Smooth muscle cell (in vitro differentiated cells): ENCODE data around the gene KMT2E. TPM values are rescaled to one million over a fixed set of nuclear protein-coding genes. Genes with fewer than 3 reads are reported as not detected.

ENCODE experiments used
- DNase-seq: peaks from one replicate; lab custom pipeline; 2025; ENCODE audit not compliant: unreplicated experiment; lab: John Stamatoyannopoulos, UW
- H2AFZ ChIP-seq: fragments of 200-600 bp; sonication (generic); 2 replicates; pipeline ENCODE4 v1.6.0; 2016; ENCODE audit warnings: antibody characterized with exemption, low read depth, mild to moderate bottlenecking
- H3F3A ChIP-seq: fragments of 200-600 bp; sonication (generic); 2 replicates; pipeline ENCODE4 v1.6.0; 2017; ENCODE audit warnings: antibody characterized with exemption, low read depth
- H3K27ac ChIP-seq: fragments of 200-600 bp; sonication (generic); 2 replicates; pipeline ENCODE4 v1.5.1; 2016; ENCODE audit warnings: low read depth, mild to moderate bottlenecking
- H3K27me3 ChIP-seq: fragments of 200-600 bp; sonication (generic); 2 replicates; pipeline ENCODE4 v1.6.1; 2016; ENCODE audit warnings: low read depth, mild to moderate bottlenecking
- H3K36me3 ChIP-seq: fragments of 200-600 bp; sonication (generic); 2 replicates; pipeline ENCODE4 v1.5.1; 2016; ENCODE audit warnings: low read depth
- H3K4me1 ChIP-seq: fragments of 200-600 bp; sonication (generic); 2 replicates; pipeline ENCODE4 v1.5.1; 2016; ENCODE audit warnings: low read depth
- H3K4me2 ChIP-seq: fragments of 200-600 bp; sonication (generic); 2 replicates; pipeline ENCODE4 v1.6.0; 2016; ENCODE audit warnings: mild to moderate bottlenecking
- H3K4me3 ChIP-seq: fragments of 200-600 bp; sonication (generic); 2 replicates; pipeline ENCODE4 v1.5.1; 2016; ENCODE audit warnings: mild to moderate bottlenecking
- H3K79me2 ChIP-seq: fragments of 200-600 bp; sonication (generic); 2 replicates; pipeline ENCODE4 v1.6.0; 2016; ENCODE audit warnings: low read depth, mild to moderate bottlenecking
- H3K9ac ChIP-seq: fragments of 200-600 bp; sonication (generic); 2 replicates; pipeline ENCODE4 v1.6.0; 2016; ENCODE audit warnings: low read depth
- H3K9me3 ChIP-seq: fragments of 200-600 bp; sonication (generic); replicated peaks from 2 replicates; pipeline ENCODE4 v1.5.1; 2016; ENCODE audit warnings: low read depth
- H4K20me1 ChIP-seq: fragments of 200-600 bp; sonication (generic); 2 replicates; pipeline ENCODE4 v1.6.0; 2016; ENCODE audit warnings: low read depth
- CTCF ChIP-seq: fragments of 200-600 bp; sonication (generic); IDR thresholded peaks from 2 replicates; pipeline ENCODE4 v1.5.1; 2017; ENCODE audit warnings: borderline replicate concordance, mild to moderate bottlenecking, antibody characterized with exemption; ENCODE audit not compliant: insufficient read depth, poor library complexity, severe bottlenecking
- WGBS: methylation state at CpG from one replicate; pipeline ENCODE4 v1.1.7; 2016; ENCODE audit warnings: low lambda C conversion rate; 5-methylcytosine and 5-hydroxymethylcytosine counted together
- polyA plus RNA-seq: library from polyadenylated mRNA; unstranded; fragments of >200 nt; fragmentation: Nextera tagmentation; extraction: Ambion mirVana; gene quantifications from 2 replicates; pipeline ENCODE4 v1.2.1, GENCODE V29; 2016
- total RNA-seq: library from RNA; depleted of rRNA; stranded (reverse); fragments of >200 nt; gene quantifications from 2 replicates; pipeline ENCODE4 v1.2.3, GENCODE V29; 2014

Gene KMT2E
- total and polyA plus RNA-seq, 2 experiments from 2014 or later: 64.4 to 88.1 TPM

- no peak for TF ChIP-seq CTCF
- DNase-seq: no peak
- H3K36me3 ChIP-seq: no peaks in the 10 kb centered on the region
- peaks cover 4% of the 10 kb centered on the region for H3F3A ChIP-seq
- H2AFZ ChIP-seq: no peak overlapping the region
- no peaks in the 10 kb centered on the region for H3K79me2 ChIP-seq
- no peaks in the 10 kb centered on the region for H3K27me3 ChIP-seq
- H4K20me1 ChIP-seq: no peaks in the 10 kb centered on the region
- H3K9me3 ChIP-seq: no peaks in the 10 kb centered on the region
- WGBS: 87% methylated on average over 3 of the region's 3 CpGs
- no peak overlapping the region for H3K4me3 ChIP-seq
- no peak overlapping the region for H3K9ac ChIP-seq
- peak overlapping the region; percentile 67 for H3K27ac ChIP-seq
- no peaks in the 10 kb centered on the region for H3K4me1 ChIP-seq
- H3K4me2 ChIP-seq: no peak overlapping the region
Observed at GRCh38 chr7:104971290-104972071, 42.5 kb upstream of the KMT2E start.

- H3K79me2 ChIP-seq: no peaks in the 10 kb centered on the region
- DNase-seq: no peak
- H3K27me3 ChIP-seq: no peaks in the 10 kb centered on the region
- H3K9me3 ChIP-seq: no peaks in the 10 kb centered on the region
- WGBS: 52% methylated on average over 5 of the region's 5 CpGs
- H4K20me1 ChIP-seq: peaks cover 3% of the 10 kb centered on the region
- H3K27ac ChIP-seq: peak overlapping the region; percentile 67
- no peaks in the 10 kb centered on the region for H3K4me1 ChIP-seq
- no peak overlapping the region for H2AFZ ChIP-seq
- no peak for TF ChIP-seq CTCF
- peaks cover 4% of the 10 kb centered on the region for H3F3A ChIP-seq
- H3K36me3 ChIP-seq: no peaks in the 10 kb centered on the region
- H3K9ac ChIP-seq: no peak overlapping the region
- H3K4me3 ChIP-seq: no peak overlapping the region
- no peak overlapping the region for H3K4me2 ChIP-seq
Observed at GRCh38 chr7:104972500-104972899, 41.5 kb upstream of the KMT2E start.

GRCh38 chr7:104973227-104973626 lies 40.8 kb upstream of the KMT2E start:
- Histone ChIP-seq H2AFZ (no peak overlapping the region), H3F3A (peaks cover 4% of the 10 kb centered on the region), H3K36me3 (no peaks in the 10 kb centered on the region), H3K27ac (no peak overlapping the region), H3K9ac (no peak overlapping the region), H4K20me1 (peaks cover 11% of the 10 kb centered on the region), H3K9me3 (no peaks in the 10 kb centered on the region), H3K27me3 (no peaks in the 10 kb centered on the region), H3K79me2 (peaks cover 6% of the 10 kb centered on the region), H3K4me1 (peaks cover under 1% of the 10 kb centered on the region), H3K4me3 (no peak overlapping the region), H3K4me2 (no peak overlapping the region)
- TF ChIP-seq CTCF: no peak
- DNase-seq: no peak
- WGBS: 58% methylated on average over 2 of the region's 2 CpGs
